Measurements from ENCODE around the gene HDGFL2.

Gene HDGFL2

DNA sequence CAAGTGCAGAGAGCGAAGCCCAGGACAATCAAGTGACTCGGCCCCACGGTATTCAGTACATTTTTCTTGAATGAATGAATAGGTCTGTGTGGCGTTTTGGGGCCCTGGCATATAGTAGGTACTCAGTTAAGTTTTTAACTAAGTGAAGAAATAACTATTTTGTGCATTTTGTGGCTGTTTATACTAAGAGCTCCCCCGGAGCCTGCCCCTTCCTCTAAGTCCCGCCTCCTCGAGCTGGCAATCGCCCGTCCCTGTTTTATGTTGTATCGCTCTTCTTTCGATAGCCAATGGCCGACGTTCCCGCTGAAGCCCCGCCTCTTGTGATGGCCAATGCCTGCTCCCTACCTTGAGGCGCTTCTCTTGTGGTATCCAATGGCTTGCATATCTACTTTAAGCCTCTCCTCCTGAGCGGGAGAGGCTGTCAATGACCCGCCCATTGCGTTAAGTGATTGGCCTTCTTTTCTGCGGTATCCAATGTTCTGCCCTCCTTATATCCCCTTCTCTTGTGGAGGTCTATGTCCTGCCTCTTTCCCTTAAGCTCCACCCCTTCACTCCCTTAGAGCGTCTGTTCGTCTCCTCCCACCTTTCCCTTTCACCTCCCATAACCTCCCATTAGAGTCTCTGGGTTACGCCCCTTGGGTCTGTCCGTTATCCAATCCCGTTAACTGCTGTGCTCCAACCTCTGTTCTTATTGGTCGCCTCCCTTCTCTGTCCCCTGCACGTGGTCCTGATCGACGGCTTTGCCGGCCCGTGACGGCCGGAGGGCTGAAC lies 509 bp upstream of the HDGFL2 start:
- DNase-seq, result no peak

- no peak for DNase-seq
These were observed 1.1 kb downstream of the HDGFL2 start for GRCh38 chr19:4473011-4473762.

DNA sequence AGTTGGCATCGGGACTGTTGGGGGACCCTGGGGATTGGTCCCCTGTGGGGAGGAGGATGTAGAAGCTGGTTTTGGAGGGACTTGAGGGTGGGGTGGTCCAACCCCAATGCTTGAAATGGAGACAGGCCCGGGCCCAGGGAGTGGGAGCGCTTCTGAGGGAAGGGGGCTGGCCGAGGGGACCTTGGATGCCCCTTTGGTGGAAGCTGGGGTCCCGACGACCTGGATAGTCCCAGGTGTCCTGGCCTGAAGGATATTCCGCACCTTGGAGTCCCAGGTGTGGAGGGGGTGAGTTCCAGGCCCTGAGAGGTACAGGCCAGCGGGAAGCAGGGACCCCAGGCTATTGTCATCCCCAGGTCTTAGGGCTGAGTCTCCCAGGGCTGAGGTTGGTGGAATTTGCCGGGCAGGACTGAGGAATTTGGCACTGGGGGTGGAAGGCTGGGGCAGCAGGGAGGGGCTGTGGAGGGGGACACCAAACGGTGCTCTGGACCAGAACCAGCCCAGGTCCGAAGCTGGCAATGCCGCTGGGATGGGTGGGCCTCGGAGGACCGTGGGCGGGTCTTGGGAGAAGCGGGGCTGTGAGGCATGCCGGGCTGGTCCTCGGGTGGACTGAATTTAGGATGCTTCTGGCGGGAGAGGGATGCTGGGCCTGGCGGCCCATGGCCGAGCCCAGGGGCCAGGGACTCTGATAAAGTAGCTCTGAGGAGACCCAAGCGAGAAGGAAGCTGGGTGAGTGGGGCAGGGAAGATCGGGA lies 1.8 kb downstream of the HDGFL2 start:
- DNase-seq, result no peak

- no peak for DNase-seq
These were observed 2.5 kb downstream of the HDGFL2 start for GRCh38 chr19:4474514-4475022.

DNA sequence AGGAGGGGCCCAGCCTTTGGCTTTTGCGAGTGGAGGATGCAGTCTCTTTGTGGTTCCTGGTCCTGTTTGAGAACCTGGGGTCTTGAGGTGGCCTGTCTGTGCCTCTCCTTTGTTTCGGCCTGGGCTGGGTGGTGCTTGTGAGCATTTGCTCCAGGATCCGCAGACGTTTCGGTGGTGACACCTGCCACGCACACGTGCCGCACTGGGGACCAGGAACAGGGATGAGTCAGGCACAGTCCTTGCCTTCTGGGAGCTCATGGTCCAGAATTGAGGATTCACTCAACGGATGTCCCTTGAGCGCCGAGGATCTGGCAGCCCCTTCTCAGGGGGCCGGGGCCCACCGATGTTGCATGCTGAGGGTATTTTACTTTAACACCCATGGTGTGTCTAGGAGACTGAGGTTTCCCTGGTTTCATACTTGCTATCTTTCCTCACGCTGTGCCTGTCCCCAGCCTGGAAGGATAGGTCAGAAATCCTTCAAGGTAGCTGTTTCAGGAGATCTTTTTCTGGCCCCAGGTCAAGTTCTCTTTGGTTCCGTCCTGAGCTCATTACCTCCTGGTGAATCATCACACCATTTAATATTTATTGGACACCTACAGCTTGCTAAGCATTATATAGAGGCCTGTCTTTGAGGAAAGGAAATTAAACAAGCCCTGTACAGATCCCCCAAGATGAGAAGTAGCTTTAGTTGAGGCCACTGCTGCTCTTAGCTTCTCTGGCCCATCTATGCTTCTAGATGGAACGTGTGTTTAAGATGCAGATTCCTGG lies 5.1 kb downstream of the HDGFL2 start:
- no peak for DNase-seq

DNA sequence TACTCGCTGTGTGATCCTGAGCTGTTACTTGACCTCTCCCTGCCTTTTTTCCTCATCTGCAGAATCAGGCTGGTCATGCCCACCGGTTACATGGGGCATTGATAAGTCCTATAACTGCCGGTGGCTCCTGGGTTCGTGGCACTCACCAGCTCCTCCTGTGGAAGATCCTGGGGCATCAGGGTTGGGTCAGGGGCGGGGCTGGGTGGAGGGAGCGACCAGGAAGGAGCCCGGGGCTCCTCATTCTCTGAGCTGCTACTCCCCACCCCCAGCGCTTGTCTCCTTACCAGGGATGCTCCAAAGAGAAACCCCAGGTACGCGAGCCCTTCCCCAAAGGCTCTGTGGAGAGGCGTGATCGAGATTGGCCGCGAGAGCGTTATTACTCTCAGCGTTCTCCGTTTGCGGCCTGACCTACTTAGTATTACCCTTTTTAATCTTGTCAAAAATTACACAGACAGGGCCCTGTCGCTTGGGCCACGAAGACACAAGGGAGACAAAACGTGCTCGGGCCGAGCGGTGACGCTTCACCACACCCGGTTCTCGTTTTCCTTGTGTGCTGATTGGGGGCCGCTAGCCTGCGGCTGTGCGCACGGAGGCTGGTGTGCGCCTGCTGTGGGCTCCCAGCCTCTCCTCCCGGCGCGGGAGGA lies 10.7 kb downstream of the HDGFL2 start:
- DNase-seq, result no peak

DNA sequence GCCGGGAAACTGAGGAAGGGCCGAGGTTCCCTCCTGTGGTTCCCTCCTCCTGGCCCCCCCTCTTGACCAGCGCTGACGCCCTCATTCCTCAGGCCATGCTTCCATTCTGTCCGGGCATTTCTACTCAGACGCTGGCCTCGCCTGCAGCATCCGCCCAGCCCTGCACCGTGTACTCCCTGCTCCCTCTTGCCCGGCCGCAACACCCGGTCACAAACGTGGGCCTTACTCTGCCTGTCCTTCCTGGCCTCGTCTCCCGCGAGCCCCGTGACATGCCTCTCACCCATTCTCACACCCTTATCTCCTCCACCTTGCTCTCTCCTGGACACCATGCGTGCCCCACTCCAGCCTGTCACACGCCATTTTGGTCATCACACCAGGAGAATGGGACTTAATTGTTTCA lies 11.3 kb downstream of the HDGFL2 start:
- DNase-seq, result no peak

- DNase-seq, result no peak
These were observed 15.5 kb downstream of the HDGFL2 start for GRCh38 chr19:4487572-4487971.

GRCh38 chr19:4488496-4488895 lies 16.4 kb downstream of the HDGFL2 start:
- no peak for DNase-seq

GRCh38 chr19:4491446-4491845 lies 19.3 kb downstream of the HDGFL2 start:
- no peak for DNase-seq

- DNase-seq, result no peak
These were observed 20.4 kb downstream of the HDGFL2 start for GRCh38 chr19:4492337-4493103.

DNA sequence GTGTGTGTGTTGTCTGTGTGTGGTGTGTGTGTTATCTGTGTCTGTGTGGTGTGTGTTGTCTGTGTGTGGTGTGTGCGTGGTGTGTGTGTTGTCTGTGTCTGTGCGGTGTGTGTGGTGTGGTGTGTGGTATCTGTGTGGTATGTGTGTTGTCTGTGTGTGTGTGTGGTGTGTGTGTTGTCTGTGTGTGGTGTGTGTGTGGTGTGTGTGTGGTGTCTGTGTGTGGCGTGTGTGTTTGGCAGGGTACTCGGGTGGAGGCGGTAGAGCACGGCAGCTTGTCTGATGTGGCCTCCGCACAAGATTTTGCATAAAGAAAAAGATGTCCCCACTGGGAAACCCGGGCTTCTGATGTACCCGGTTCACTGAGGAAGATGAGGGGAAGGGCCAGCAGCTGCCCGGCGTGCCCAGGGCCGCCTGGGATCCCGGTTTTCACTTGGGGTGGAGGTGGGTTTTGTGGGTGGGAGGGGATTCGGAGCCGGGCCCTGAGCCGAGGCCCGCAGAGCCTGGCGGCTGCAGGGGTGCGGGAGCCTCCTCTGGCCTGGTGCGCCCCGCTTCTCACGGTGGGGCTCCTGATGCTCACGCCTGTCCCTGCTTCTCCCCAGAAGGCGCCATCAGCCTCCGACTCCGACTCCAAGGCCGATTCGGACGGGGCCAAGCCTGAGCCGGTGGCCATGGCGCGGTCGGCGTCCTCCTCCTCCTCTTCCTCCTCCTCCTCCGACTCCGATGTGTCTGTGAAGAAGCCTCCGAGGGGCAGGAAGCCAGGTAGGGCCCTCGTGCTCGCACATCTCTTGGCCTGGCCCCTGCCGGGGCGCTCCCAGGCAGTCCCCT lies 21.2 kb downstream of the HDGFL2 start:
- no peak for DNase-seq

DNA sequence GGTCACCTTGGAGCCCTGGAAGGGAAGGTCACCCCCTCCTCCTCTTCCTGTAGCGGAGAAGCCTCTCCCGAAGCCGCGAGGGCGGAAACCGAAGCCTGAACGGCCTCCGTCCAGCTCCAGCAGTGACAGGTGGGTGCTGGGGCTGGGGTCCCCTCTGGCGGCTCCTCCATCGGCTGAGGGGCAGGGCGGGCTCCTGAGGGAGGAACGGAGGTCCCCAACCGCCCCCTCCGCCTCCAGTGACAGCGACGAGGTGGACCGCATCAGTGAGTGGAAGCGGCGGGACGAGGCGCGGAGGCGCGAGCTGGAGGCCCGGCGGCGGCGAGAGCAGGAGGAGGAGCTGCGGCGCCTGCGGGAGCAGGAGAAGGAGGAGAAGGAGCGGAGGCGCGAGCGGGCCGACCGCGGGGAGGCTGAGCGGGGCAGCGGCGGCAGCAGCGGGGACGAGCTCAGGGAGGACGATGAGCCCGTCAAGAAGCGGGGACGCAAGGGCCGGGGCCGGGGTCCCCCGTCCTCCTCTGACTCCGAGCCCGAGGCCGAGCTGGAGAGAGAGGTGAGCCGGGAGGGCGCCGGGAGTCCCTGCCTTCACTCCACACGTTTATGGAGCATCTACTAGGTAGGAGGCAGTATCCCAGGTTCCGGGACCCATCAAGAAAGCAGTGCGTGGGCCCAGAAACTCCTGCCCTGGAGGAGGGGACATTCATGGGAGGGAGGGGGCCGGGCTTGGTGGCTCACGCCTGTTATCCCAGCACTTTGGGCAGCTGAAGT lies 22.0 kb downstream of the HDGFL2 start:
- no peak for DNase-seq

GRCh38 chr19:4494691-4495064 lies 22.6 kb downstream of the HDGFL2 start:
- DNase-seq, result no peak

GRCh38 chr19:4495471-4495870 lies 23.4 kb downstream of the HDGFL2 start:
- DNase-seq, result no peak

- no peak for DNase-seq
These were observed 24.2 kb downstream of the HDGFL2 start for GRCh38 chr19:4496304-4496703.

GRCh38 chr19:4497770-4498389 lies 25.8 kb downstream of the HDGFL2 start:
- no peak for DNase-seq

DNA sequence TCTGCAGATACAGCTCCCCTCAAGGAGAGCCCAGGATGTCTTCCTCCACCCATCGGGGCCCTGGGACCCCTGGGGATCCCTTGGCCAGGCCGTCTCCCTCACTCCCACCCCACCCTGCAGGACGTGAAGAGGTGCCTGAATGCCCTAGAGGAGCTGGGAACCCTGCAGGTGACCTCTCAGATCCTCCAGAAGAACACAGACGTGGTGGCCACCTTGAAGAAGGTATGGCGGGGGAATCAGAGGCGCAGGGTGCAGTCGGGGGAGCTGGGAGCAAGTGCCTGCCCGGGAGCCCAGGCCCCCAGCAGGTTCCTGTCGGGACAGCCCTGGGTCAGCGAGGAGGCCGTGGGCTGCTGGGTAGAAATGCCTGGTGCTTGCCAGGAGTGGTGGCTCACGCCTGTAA lies 26.6 kb downstream of the HDGFL2 start:
- no peak for DNase-seq

- DNase-seq, result no peak
These were observed 27.2 kb downstream of the HDGFL2 start for GRCh38 chr19:4499318-4499717.
